Osteocyte (in vitro differentiated cells): ENCODE measurements around the gene MUC4. TPM values are rescaled to one million over a fixed set of nuclear protein-coding genes. Genes with fewer than 3 reads are reported as not detected.

Experiments used
- DNase-seq: peaks from one replicate; pipeline ENCODE4 v3.0.0; 2021; ENCODE audit warnings: mixed read lengths; ENCODE audit not compliant: unreplicated experiment; ENCODE audit errors: extremely low spot score
- H3K27ac Mint-ChIP-seq: one replicate; pipeline ENCODE4 v1.8.0; 2021; ENCODE audit warnings: mild to moderate bottlenecking, mixed read lengths; ENCODE audit not compliant: unreplicated experiment
- H3K27me3 Mint-ChIP-seq: one replicate; pipeline ENCODE4 v1.8.0; 2021; ENCODE audit warnings: mixed read lengths; ENCODE audit not compliant: unreplicated experiment
- H3K36me3 Mint-ChIP-seq: one replicate; pipeline ENCODE4 v1.8.0; 2021; ENCODE audit warnings: mixed read lengths; ENCODE audit not compliant: unreplicated experiment
- H3K4me1 Mint-ChIP-seq: one replicate; pipeline ENCODE4 v1.8.0; 2021; ENCODE audit warnings: mixed read lengths; ENCODE audit not compliant: unreplicated experiment
- H3K4me3 Mint-ChIP-seq: one replicate; pipeline ENCODE4 v1.8.0; 2021; ENCODE audit warnings: mild to moderate bottlenecking, moderate library complexity, mixed read lengths; ENCODE audit not compliant: unreplicated experiment
- H3K9me3 Mint-ChIP-seq: one replicate; pipeline ENCODE4 v1.8.0; 2021; ENCODE audit warnings: mixed read lengths; ENCODE audit not compliant: unreplicated experiment
- CTCF ChIP-seq: fragments of 200-600 bp; sonication (generic); IDR thresholded peaks from 2 replicates; pipeline ENCODE4 v1.5.0; 2021; ENCODE audit warnings: antibody characterized with exemption, mild to moderate bottlenecking, moderate library complexity
- long read RNA-seq: library from polyadenylated mRNA; unstranded; transcript quantifications from one replicate; pipeline ENCODE4 v2.0.0, GENCODE V29; 2021
- total RNA-seq: library from RNA; stranded (reverse); gene quantifications from 2 replicates; pipeline ENCODE4 v1.2.1, GENCODE V29; 2021

Gene MUC4, protein sequence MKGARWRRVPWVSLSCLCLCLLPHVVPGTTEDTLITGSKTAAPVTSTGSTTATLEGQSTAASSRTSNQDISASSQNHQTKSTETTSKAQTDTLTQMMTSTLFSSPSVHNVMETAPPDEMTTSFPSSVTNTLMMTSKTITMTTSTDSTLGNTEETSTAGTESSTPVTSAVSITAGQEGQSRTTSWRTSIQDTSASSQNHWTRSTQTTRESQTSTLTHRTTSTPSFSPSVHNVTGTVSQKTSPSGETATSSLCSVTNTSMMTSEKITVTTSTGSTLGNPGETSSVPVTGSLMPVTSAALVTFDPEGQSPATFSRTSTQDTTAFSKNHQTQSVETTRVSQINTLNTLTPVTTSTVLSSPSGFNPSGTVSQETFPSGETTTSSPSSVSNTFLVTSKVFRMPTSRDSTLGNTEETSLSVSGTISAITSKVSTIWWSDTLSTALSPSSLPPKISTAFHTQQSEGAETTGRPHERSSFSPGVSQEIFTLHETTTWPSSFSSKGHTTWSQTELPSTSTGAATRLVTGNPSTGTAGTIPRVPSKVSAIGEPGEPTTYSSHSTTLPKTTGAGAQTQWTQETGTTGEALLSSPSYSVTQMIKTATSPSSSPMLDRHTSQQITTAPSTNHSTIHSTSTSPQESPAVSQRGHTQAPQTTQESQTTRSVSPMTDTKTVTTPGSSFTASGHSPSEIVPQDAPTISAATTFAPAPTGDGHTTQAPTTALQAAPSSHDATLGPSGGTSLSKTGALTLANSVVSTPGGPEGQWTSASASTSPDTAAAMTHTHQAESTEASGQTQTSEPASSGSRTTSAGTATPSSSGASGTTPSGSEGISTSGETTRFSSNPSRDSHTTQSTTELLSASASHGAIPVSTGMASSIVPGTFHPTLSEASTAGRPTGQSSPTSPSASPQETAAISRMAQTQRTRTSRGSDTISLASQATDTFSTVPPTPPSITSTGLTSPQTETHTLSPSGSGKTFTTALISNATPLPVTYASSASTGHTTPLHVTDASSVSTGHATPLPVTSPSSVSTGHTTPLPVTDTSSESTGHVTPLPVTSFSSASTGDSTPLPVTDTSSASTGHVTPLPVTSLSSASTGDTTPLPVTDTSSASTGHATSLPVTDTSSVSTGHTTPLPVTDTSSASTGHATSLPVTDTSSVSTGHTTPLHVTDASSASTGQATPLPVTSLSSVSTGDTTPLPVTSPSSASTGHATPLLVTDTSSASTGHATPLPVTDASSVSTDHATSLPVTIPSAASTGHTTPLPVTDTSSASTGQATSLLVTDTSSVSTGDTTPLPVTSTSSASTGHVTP (N-terminal part only)
- total RNA-seq, result not detected in 2 replicates
- long read RNA-seq, result 0 reads

GRCh38 chr3:195811756-195812155 is at the start of gene MUC4:
MUC4 (minus strand) TSS chr3:195811929; CDS start chr3:195811817, 112 bp downstream.
- no peak within 1 kb of the TSS for H3K4me3 Mint-ChIP-seq
- DNase-seq, result no peak
- H3K27ac Mint-ChIP-seq, result no peak within 1 kb of the TSS

DNA sequence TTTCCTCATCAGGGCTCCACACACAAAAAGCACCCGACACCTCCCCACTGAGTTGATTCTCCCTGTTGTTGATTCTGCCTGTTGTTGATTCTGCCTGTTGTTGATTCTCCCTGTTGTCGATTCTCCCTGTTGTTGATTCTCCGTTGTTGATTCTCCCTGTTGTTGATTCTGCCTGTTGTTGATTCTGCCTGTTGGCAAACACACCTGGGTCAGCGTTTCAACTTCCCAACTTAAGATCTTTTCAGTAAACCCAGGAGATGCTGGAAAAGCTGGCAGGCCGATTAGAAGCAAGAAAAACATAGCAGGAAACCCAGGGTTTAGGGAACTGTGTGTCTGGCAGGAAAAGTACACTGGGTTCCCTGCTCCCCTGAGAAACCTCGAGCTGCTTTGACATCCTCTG is 48.7 kb upstream of the MUC4 start:
- Mint-ChIP-seq H3K4me3 (no peak overlapping the region), H3K27ac (no peak overlapping the region)

More at GRCh38 chr3:195811756-195812155, at the start of gene MUC4:
- Mint-ChIP-seq H3K36me3 (no peaks in the 10 kb centered on the region), H3K9me3 (no peaks in the 10 kb centered on the region), H3K4me1 (peaks cover 1% of the 10 kb centered on the region), H3K27me3 (peaks cover 17% of the 10 kb centered on the region)
- TF ChIP-seq CTCF, result no peak

GRCh38 chr3:195859846-195860411 is 48.2 kb upstream of the MUC4 start:
- H3K27ac Mint-ChIP-seq, result no peak overlapping the region
- H3K4me3 Mint-ChIP-seq, result no peak overlapping the region
- no peak for DNase-seq
- H3K4me1 Mint-ChIP-seq, result peaks cover 8% of the 10 kb centered on the region
- H3K36me3 Mint-ChIP-seq, result no peaks in the 10 kb centered on the region
- no peaks in the 10 kb centered on the region for H3K9me3 Mint-ChIP-seq
- TF ChIP-seq CTCF, result no peak
- H3K27me3 Mint-ChIP-seq, result no peaks in the 10 kb centered on the region

More for the DNA sequence above, 48.7 kb upstream of the MUC4 start:
- Mint-ChIP-seq H3K9me3 (no peaks in the 10 kb centered on the region), H3K4me1 (peaks cover 8% of the 10 kb centered on the region), H3K36me3 (peaks cover 2% of the 10 kb centered on the region), H3K27me3 (no peaks in the 10 kb centered on the region)
- no peak for TF ChIP-seq CTCF
- no peak for DNase-seq

DNA sequence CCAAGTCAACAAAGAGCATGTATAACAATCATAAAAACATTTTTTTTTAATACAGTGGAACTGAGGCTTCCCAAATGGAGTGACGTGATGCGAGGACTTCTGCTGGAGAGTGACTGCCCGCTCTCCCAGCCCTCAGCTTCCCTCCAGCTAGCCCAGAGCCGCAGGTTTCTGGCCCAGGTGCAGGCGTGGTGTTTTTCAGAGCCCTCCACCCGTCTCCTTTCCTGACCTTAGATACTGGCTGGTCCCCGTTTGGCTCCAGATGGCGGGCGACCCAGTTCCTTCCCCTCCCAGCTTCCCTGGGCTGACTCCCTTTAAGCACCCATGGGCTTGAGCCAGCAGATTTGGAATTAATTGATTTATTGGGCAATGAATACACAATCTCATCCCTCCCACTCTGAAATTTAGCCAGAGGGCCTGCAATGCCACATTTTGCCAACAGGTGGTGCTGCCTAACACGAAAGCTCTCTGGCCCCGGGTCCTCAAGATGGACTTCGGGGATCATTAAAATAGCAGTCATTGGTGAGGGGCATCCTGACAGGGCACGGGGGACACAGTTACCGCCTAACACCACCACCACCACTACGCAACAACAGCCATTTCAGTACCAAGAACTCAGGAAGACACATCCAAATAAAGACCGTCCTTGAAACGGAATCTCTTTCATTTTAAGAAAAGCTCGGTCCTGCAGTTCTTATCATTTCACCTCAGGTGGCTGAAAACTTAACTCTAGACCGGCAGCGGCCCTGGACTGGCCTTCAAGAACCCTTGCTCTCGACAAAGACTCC is 47.5 kb upstream of the MUC4 start:
- Mint-ChIP-seq H3K36me3 (no peaks in the 10 kb centered on the region), H3K27me3 (no peaks in the 10 kb centered on the region), H3K27ac (no peak overlapping the region), H3K4me1 (peaks cover 8% of the 10 kb centered on the region), H3K9me3 (no peaks in the 10 kb centered on the region), H3K4me3 (no peak overlapping the region)
- DNase-seq, result no peak
- TF ChIP-seq CTCF, result peak; percentile 92
